PC-3 (cell line): ENCODE measurements around the gene LLGL2. TPM values are rescaled to one million over a fixed set of nuclear protein-coding genes. Genes with fewer than 3 reads are reported as not detected.
"Not testable (repeated sequence)": the region's sequence is repeated elsewhere in the genome, so short reads cannot be mapped to it uniquely, and the experiment has no call there.

Experiments used
- ATAC-seq: fragments of 200-7000 bp; cut with Tn5 transposase; 2 replicates; pipeline ENCODE4 v1.9.1; 2020; ENCODE audit warnings: mild to moderate bottlenecking, moderate library complexity
- BruUV-seq: library from RNA; stranded (reverse); fragments of 400-500 nt; replicated peaks from 2 replicates; lab custom pipeline; 2021; lab: Mats Ljungman, UMichigan
- CTCF ChIA-PET: fragments of 300-600 bp; sonication (Branson Sonifier 250); formaldehyde crosslinking; loops from one replicate; lab custom pipeline; 2022; ENCODE audit warnings: antibody characterized with exemption; lab: Charles Lee
- POLR2A ChIA-PET: fragments of 300-600 bp; sonication (Branson Sonifier 250); formaldehyde crosslinking; loops from one replicate; lab custom pipeline; 2022; ENCODE audit warnings: antibody characterized with exemption; ENCODE audit not compliant: unreplicated experiment; lab: Charles Lee
- DNase-seq: peaks from one replicate; pipeline ENCODE4 v3.0.0-alpha.2; 2015
- H2AFZ ChIP-seq: fragments of 300-600 bp; sonication (generic); 2 replicates; pipeline ENCODE4 v1.6.0; 2016; ENCODE audit warnings: antibody characterized with exemption, low read length
- H3F3A ChIP-seq: fragments of 300-600 bp; sonication (generic); one replicate; pipeline ENCODE4 v1.6.0; 2017; ENCODE audit warnings: antibody characterized with exemption, low read length, control low read depth, mild to moderate bottlenecking; ENCODE audit not compliant: unreplicated experiment
- H3K27ac ChIP-seq: fragments of 300-600 bp; sonication (generic); 2 replicates; pipeline ENCODE4 v1.5.1; 2016; ENCODE audit warnings: mild to moderate bottlenecking, low read length
- H3K27me3 ChIP-seq: fragments of 300-600 bp; sonication (generic); 2 replicates; pipeline ENCODE4 v1.6.1; 2016; ENCODE audit warnings: low read length, mixed read lengths
- H3K36me3 ChIP-seq: fragments of 300-600 bp; sonication (generic); 2 replicates; pipeline ENCODE4 v1.6.1; 2016; ENCODE audit warnings: low read depth, mixed run types, low read length, mixed read lengths
- H3K4me1 ChIP-seq: fragments of 300-600 bp; sonication (generic); 2 replicates; pipeline ENCODE4 v1.5.1; 2016; ENCODE audit warnings: low read length; ENCODE audit not compliant: insufficient read depth
- H3K4me2 ChIP-seq: fragments of 300-600 bp; sonication (generic); 2 replicates; pipeline ENCODE4 v1.6.0; 2016; ENCODE audit warnings: low read length
- H3K4me3 ChIP-seq: fragments of 300-600 bp; sonication (generic); 2 replicates; pipeline ENCODE4 v1.5.1; 2016; ENCODE audit warnings: mild to moderate bottlenecking, low read length, mixed read lengths
- H3K79me2 ChIP-seq: fragments of 300-600 bp; sonication (generic); 2 replicates; pipeline ENCODE4 v1.6.1; 2017; ENCODE audit warnings: low read length, mixed read lengths
- H3K9ac ChIP-seq: fragments of 300-600 bp; sonication (generic); 2 replicates; pipeline ENCODE4 v1.6.0; 2016; ENCODE audit warnings: mild to moderate bottlenecking, low read length
- H3K9me2 ChIP-seq: fragments of 300-600 bp; sonication (generic); replicated peaks from 2 replicates; pipeline ENCODE4 v1.6.1; 2016; ENCODE audit warnings: mixed run types, low read length, mixed read lengths
- H3K9me3 ChIP-seq: fragments of 300-600 bp; sonication (generic); 2 replicates; pipeline ENCODE4 v1.6.1; 2016; ENCODE audit warnings: low read length, mixed read lengths
- H4K20me1 ChIP-seq: fragments of 300-600 bp; sonication (generic); 2 replicates; pipeline ENCODE4 v1.6.1; 2016; ENCODE audit warnings: low read length, mixed read lengths
- EZH2 ChIP-seq: fragments of 300-600 bp; sonication (generic); IDR thresholded peaks from one replicate; pipeline ENCODE4 v1.6.1; 2017; ENCODE audit warnings: antibody characterized with exemption, mild to moderate bottlenecking, low read length; ENCODE audit not compliant: unreplicated experiment
- EZH2phosphoT487 ChIP-seq: fragments of 300-600 bp; sonication (generic); IDR thresholded peaks from 2 replicates; pipeline ENCODE4 v1.6.1; 2018; ENCODE audit warnings: mild to moderate bottlenecking, antibody characterized with exemption, low read length, borderline replicate concordance
- intact Hi-C: fragments of 100-400 bp; cut with micrococcal nuclease; formaldehyde crosslinking; loops from 2 replicates; pipeline ENCODE4 v1.9.0; 2023
- total RNA-seq: library from RNA; depleted of rRNA; stranded (reverse); fragments of >200 nt; gene quantifications from 2 replicates; pipeline ENCODE4 v1.2.3, GENCODE V29; 2014
- TF ChIP-seq, protein P1 (sequence below): fragments of 300-600 bp; sonication (generic); conservative IDR thresholded peaks from 2 replicates; pipeline ENCODE4 v1.5.1; 2017; ENCODE audit warnings: antibody characterized with exemption, low read depth, mild to moderate bottlenecking, low read length

Gene LLGL2
- total RNA-seq, 1 experiment from 2014 or later = 92.9 TPM

DNA sequence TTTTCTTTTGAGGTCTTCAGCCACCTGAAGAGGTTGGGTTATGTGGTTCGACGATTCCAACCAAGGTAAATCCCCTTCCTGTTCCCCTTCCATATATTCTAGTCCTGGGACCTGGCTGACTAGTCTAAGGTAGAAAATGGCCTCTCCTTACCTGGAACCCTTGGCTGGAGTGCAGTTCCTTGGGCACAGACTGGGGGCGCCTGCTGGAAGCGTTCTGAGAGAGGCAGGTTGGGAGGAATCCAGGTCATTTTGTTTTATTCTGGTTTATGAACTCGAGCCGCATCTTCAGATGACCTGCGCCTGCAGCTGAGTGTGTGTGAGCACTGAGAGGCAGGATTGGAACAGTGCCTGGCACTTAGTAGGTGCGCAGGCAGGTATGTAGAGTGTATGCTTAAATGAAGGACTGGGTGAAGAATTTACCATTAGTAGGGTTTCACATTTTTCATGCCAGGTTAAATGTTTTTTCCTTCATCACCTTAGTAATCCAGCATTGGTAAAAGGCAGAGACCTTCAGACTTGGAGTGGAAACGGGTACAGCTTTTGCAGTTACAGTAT lies 6.4 kb upstream of the LLGL2 start:
- TF ChIP-seq, protein P1, sequence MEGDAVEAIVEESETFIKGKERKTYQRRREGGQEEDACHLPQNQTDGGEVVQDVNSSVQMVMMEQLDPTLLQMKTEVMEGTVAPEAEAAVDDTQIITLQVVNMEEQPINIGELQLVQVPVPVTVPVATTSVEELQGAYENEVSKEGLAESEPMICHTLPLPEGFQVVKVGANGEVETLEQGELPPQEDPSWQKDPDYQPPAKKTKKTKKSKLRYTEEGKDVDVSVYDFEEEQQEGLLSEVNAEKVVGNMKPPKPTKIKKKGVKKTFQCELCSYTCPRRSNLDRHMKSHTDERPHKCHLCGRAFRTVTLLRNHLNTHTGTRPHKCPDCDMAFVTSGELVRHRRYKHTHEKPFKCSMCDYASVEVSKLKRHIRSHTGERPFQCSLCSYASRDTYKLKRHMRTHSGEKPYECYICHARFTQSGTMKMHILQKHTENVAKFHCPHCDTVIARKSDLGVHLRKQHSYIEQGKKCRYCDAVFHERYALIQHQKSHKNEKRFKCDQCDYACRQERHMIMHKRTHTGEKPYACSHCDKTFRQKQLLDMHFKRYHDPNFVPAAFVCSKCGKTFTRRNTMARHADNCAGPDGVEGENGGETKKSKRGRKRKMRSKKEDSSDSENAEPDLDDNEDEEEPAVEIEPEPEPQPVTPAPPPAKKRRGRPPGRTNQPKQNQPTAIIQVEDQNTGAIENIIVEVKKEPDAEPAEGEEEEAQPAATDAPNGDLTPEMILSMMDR = no peak; the same call in 1 of the 2 replicates
- TF ChIP-seq EZH2phosphoT487 = no peak
- no peak for TF ChIP-seq EZH2
- ChIA-PET CTCF (interaction anchor here (0.6 kb wide), 1 partner anchor 335 kb away, joined by 3 read pairs; no protein-coding TSS in a partner anchor), POLR2A (no interaction called here)
- Histone ChIP-seq H3K9me3 (no peaks in the 10 kb centered on the region), H3F3A (no peaks in the 10 kb centered on the region), H3K27me3 (no peaks in the 10 kb centered on the region), H2AFZ (no peak overlapping the region), H3K36me3 (peaks cover 4% of the 10 kb centered on the region), H3K4me1 (peaks cover 19% of the 10 kb centered on the region), H3K27ac (no peak overlapping the region), H3K4me3 (no peak overlapping the region), H4K20me1 (peaks cover under 1% of the 10 kb centered on the region), H3K9me2 (no peaks in the 10 kb centered on the region), H3K4me2 (no peak overlapping the region), H3K79me2 (peaks cover 29% of the 10 kb centered on the region), H3K9ac (no peak overlapping the region)
- no TSS peak for BruUV-seq
- no peak for ATAC-seq
- intact Hi-C loops = loop anchor here (5.0 kb wide), 2 partner anchors 62 to 113 kb away; partner anchors contain the start of genes SMIM5 and TMEM94
- DNase-seq = no peak

DNA sequence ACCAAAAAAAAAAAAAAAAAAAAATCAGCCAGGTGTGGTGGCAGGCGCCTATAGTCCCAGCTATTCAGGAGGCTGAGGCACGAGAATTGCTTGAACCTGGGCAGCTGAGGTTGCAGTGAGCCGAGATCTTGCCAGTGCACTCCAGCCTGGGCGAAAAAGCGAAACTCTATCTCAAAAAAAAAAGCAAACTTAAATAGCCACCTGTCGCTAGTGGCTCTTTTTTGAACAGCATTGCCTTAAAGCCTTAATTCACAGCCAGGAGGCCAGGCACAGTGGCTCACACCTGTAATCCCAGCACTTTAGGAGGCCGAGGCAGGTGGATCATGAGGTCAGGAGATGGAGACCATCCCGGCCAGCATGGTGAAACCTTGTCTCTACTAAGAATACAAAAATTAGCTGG lies 5.1 kb upstream of the LLGL2 start:
- Histone ChIP-seq H3K79me2 (peaks cover 16% of the 10 kb centered on the region), H3K4me1 (peaks cover 18% of the 10 kb centered on the region)
- POLR2A ChIA-PET, H2AFZ ChIP-seq, H3K4me3 ChIP-seq, H3F3A ChIP-seq, intact Hi-C loops, CTCF ChIA-PET, H3K9me3 ChIP-seq, H3K9me2 ChIP-seq, H4K20me1 ChIP-seq, H3K27me3 ChIP-seq, H3K4me2 ChIP-seq, H3K36me3 ChIP-seq, DNase-seq, H3K9ac ChIP-seq, ATAC-seq, H3K27ac ChIP-seq, BruUV-seq: not testable (repeated sequence)

DNA sequence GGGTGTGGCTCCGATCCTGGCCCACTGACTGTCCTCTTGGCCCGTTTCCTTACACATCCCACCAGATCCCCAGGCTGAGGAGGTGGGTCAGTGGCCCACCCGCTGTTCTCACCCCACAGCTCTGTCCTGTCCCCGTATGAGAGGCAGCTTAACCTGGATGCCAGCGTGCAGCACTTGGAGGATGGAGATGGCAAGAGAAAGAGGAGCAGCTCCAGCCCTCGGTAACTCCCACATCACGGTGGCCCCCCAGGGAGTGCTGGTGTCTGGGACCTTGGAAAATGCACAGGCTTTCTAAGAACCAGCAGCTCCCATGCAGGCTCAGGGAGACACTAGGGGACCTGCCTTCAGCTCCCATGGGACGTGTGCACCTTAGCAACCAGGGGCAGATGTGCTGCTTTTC lies 4.2 kb upstream of the LLGL2 start:
- Histone ChIP-seq H3K9me3 (no peaks in the 10 kb centered on the region), H4K20me1 (no peaks in the 10 kb centered on the region), H3K36me3 (peaks cover 4% of the 10 kb centered on the region; the same call in 1 of the 2 replicates), H3K4me3 (no peak overlapping the region), H3K27me3 (no peaks in the 10 kb centered on the region), H3F3A (no peaks in the 10 kb centered on the region), H3K9me2 (no peaks in the 10 kb centered on the region), H3K4me1 (peaks cover 18% of the 10 kb centered on the region), H3K27ac (no peak overlapping the region), H3K9ac (no peak overlapping the region), H3K4me2 (no peak overlapping the region), H3K79me2 (peaks cover 21% of the 10 kb centered on the region), H2AFZ (no peak overlapping the region)
- POLR2A ChIA-PET = no interaction called here
- no TSS peak for BruUV-seq
- ATAC-seq (no peak), DNase-seq (no peak)
- intact Hi-C loops = no loop called here
- no peak for TF ChIP-seq EZH2phosphoT487
- no peak for TF ChIP-seq EZH2
- TF ChIP-seq, protein P1 = no peak
- CTCF ChIA-PET = no interaction called here
